NCI-H2107 treated with DMSO at 0.1 percent for 48 hours (cell line): ENCODE measurements around the gene ACOT2.
"Not testable (repeated sequence)": the region's sequence is repeated elsewhere in the genome, so short reads cannot be mapped to it uniquely, and the experiment has no call there.

Experiments used
- DNase-seq: peaks from one replicate; lab custom pipeline; 2025; ENCODE audit not compliant: unreplicated experiment; lab: John Stamatoyannopoulos, UW

ACOT2 gene

GRCh38 chr14:73567951-73568885, 795 bp upstream of the ACOT2 start:
- peak; percentile 63 for DNase-seq

DNA sequence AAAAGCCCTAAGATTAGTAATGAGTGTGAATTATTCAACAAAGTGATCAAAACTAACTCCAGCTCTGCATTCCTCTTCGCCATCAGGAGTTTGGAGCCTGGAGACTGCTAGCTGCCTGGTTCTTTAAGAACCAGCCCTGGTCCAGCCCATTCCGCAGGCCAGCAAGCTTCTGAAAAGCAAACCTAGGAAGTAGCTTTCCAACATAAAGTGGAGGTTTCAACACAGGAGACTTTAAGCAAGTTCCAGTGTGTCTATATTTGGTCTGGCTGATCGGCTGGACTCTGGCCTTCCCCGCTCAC, 178 bp upstream of the ACOT2 start:
- not testable (repeated sequence) for DNase-seq

- not testable (repeated sequence) for DNase-seq
Observed at GRCh38 chr14:73570913-73571312, 1.9 kb downstream of the ACOT2 start.

DNA sequence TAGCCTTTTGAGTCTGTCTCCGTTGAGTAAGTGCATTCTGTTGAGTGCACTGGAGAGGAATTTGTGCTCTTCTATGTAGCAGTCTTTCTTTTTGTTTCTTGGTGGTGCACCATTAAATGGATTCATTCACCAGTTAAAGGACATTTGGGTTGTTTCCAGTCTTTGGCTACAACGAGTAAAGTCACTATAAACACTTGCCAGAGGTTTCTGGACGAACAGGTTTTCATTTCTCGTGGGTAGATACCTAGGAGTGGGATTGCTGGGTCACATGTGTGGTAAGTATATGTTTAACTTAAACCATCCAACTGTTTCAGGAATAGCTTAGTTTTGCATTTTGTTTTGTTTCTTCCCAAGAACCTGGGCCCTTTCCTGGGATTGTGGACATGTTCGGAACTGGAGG, 4.0 kb downstream of the ACOT2 start:
- DNase-seq, result not testable (repeated sequence)

- DNase-seq, result not testable (repeated sequence)
Observed at GRCh38 chr14:73573740-73574139, 4.7 kb downstream of the ACOT2 start.

- not testable (repeated sequence) for DNase-seq
Observed at GRCh38 chr14:73574251-73574650, 5.2 kb downstream of the ACOT2 start.

DNA sequence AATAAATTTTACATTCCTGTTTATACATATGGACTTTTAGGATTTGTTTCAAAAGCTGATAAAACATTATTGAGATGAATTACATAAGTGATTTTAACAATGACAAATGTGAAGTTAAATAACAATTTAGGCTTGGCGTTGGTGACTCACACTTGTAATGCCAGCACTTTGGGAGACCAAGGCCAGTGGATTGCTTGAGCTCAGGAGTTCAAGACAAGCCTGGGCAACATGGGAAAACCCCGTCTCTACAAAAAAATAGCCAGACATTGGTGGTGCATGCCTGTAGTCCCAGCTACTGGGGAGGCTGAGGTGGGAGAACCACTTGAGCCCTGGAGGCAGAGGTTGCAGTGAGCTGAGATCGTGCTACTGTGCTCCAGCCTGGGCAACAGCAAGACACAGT, 7.4 kb downstream of the ACOT2 start:
- no peak for DNase-seq

DNA sequence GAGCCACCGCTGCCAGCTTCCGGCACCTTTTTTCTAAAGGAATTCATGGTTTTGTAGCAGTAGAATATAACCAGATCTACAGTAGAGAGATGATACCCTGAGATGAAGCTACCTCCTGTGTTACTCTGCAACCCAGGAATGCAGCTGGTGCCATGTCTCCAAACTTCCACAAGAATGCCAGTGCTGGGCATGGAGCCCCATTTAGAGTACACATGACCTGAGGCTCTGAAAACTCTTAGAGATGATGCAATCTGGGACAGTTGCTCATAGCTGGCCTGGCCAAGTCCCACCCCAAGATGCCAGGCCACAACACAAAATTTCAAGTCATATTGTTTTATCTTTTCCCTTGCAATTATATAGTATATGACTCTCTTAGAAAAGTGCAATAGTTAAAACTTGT, 8.2 kb downstream of the ACOT2 start:
- not testable (repeated sequence) for DNase-seq

GRCh38 chr14:73582102-73582979, 13.3 kb downstream of the ACOT2 start:
- not testable (repeated sequence) for DNase-seq

DNA sequence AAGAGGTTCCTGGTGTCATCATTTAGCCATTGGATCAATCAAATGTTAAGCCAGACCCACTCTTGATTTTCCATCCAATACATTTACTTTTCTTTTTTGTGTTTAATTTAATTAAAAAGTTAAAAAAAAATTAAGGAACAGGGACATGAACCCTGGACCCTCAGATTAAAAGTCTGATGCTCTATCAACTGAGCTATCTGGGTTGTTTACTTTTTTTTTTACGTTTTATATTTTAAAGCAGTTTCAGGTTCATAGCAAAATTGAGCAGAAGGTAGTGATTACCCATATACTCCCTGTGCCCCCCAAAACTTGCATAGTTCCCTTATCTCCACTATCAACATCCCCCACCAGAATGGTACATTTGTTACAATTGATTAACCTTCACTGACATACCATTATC, 19.7 kb downstream of the ACOT2 start:
- no peak for DNase-seq

DNA sequence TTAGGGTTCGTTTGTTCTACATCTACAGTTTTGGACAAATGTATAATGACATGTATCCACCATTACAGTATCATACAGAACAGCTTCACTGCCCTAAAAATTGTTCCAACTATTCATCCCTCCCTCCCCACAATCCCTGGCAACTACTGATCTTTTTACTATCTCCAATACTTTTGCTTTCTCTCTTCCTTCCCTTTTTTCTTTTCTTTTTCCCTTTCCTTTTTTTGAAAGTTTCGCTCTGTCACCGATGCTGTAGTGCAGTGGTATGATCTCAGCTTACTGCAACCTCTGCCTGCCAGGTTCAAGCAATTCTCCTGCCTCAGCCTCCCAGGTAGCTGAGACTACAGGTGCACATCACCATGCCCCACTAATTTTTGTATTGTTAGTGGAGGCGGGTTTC, 20.1 kb downstream of the ACOT2 start:
- DNase-seq, result no peak

GRCh38 chr14:73590673-73591004, 21.6 kb downstream of the ACOT2 start:
- not testable (repeated sequence) for DNase-seq

DNA sequence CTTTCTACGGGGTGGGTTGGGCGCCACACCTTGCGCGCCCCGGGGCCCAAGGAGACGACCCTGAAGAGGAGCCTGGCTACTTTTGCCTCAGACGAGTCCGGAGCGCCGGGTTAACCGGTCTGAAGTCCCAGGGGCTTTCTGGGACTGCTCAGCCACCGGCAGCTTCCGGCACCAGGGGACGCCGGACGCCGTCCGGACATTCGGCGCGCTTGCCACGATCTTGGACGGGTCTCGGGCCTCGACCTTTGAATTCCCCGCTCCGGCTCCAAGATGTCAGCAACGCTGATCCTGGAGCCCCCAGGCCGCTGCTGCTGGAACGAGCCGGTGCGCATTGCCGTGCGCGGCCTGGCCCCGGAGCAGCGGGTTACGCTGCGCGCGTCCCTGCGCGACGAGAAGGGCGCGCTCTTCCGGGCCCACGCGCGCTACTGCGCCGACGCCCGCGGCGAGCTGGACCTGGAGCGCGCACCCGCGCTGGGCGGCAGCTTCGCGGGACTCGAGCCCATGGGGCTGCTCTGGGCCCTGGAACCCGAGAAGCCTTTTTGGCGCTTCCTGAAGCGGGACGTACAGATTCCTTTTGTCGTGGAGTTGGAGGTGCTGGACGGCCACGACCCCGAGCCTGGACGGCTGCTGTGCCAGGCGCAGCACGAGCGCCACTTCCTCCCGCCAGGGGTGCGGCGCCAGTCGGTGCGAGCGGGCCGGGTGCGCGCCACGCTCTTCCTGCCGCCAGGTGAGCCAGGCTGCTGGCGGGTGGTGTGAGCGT, 22.9 kb downstream of the ACOT2 start, which contains the start of gene ACOT4:
Gene ACOT4 (plus strand): TSS at position 184 of the 760 bp plus-strand sequence. CDS start 87 bp downstream, at position 271.
- peak; percentile 16 for DNase-seq

- no peak for DNase-seq
Observed at GRCh38 chr14:73594491-73594890, 25.5 kb downstream of the ACOT2 start.

DNA sequence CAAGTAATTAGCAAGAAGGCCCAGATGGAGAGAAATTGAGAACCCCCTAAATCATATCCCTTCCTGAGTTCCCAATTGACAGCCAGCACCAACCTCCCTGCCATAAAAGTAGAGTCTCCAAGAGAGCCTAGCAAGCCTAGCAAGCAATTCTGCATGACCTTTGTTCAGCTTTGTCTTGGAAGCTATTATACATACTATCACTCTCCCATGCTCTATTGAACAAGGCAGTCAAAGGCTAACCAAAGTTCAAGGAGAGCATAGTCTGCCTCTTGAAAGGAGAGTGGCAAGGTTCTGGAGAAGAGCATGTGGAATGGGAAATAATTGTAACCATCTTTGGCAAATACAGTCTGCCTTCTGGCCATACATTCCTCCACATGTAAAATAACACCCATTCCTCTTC, 30.5 kb downstream of the ACOT2 start:
- DNase-seq, result no peak

GRCh38 chr14:73602994-73603393, 34.0 kb downstream of the ACOT2 start:
- no peak for DNase-seq

GRCh38 chr14:73606271-73606670, 37.3 kb downstream of the ACOT2 start:
- no peak for DNase-seq

GRCh38 chr14:73607241-73607640, 38.2 kb downstream of the ACOT2 start:
- DNase-seq, result no peak

- no peak for DNase-seq
Observed at GRCh38 chr14:73610687-73611086, 41.7 kb downstream of the ACOT2 start.

DNA sequence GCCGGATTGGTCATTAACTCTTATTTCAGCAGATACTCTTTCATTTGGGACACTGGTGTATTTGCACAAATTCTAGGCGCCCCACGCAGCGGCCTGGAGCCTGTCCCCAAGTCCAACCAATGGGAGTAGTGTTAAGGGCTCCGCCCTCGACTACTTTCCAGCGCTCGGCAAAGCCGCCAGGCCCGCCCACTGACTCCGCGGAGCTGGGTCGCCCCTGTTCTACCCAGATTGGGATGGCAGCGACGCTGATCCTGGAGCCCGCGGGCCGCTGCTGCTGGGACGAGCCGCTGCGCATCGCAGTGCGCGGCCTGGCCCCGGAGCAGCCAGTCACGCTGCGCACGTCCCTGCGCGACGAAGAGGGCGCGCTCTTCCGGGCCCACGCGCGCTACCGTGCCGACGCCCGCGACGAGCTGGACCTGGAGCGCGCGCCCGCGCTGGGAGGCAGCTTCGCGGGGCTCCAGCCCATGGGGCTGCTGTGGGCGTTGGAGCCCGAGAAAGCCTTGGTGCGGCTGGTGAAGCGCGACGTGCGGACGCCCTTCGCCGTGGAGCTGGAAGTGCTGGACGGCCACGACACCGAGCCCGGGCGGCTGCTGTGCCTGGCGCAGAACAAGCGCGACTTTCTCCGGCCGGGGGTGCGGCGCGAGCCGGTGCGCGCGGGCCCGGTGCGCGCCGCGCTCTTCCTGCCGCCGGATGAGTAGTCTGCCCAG, 43.5 kb downstream of the ACOT2 start, which contains the start of gene ACOT6:
Gene ACOT6 (plus strand): TSS at position 179 of the 707 bp plus-strand sequence. CDS start 55 bp downstream, at position 234.
- no peak for DNase-seq

- no peak for DNase-seq
Observed at GRCh38 chr14:73613046-73613383, 44.0 kb downstream of the ACOT2 start.
